Posterior cingulate gyrus (tissue), 11 donors: ENCODE data around the gene ALDH3B2.
A peak's percentile ranks its signal among the peaks of the same experiment; 100 is the strongest.
"Not testable (repeated sequence)": the region's sequence is repeated elsewhere in the genome, so short reads cannot be mapped to it uniquely, and the experiment has no call there.

Experiments used
- DNase-seq, 10 donors: peaks; one replicate each; pipeline versions ENCODE4 v3.0.0 to v3.0.0-alpha.2; 2020 to 2021; ENCODE audit warnings: mixed read lengths in 3 of 10
- intact Hi-C: fragments of 100-400 bp; cut with DNase I; formaldehyde crosslinking; loops from one replicate; pipeline ENCODE4 v1.15.1; 2023

Gene ALDH3B2

GRCh38 chr11:67687986-67688385 is 13.6 kb upstream of the ALDH3B2 start:
- intact Hi-C loops: no loop called here
- DNase-seq: no peak

GRCh38 chr11:67685641-67686332 is 11.4 kb upstream of the ALDH3B2 start:
- DNase-seq: peak in 1 of 10 donors; percentile 11

DNA sequence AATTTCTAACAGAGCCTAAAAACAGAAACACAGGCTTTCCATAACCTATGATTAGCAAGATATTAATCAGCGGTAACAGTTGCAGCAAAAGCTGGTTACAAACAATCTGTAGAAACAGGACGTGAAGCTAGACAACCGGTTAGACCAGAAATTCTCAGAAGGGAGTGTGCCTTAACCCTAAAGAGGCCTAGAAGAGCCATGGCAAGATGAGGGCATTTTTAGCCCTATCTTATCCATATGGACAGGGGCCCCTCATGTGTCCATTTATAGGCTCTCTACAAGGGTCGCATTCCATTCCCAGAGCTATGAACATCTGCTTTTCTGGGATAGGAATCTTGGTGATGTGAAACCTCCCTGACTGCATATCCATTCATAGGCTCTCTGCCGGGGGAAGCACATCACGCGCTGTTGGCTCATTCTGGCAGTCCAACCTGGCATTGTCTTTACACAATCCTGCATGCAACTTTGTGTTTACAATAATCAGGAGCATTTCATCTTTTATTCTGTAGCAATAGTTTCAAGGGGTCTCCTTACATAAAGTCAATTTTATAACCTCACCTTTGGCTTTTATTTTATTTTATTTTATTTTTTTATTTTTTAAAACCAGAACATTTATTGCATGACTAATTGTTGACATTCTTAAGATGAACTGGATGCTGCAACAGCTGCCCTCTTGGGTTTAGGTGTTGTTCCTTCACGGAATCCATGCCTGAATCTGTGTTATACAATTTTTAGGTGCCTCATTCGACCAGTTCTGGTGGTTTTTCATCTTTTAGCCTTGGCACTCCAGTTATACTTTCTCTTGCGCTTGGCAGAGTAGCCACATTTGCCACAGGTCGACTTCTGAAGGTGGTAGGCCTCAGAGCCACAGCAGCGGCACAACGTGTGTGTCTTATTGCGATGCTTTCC is 8.0 kb upstream of the ALDH3B2 start:
- intact Hi-C loops, DNase-seq: not testable (repeated sequence)

More at GRCh38 chr11:67685641-67686332, 11.4 kb upstream of the ALDH3B2 start:
- intact Hi-C loops: not testable (repeated sequence)

GRCh38 chr11:67680696-67681470 is 6.5 kb upstream of the ALDH3B2 start:
- DNase-seq: no peak
- intact Hi-C loops: no loop called here

DNA sequence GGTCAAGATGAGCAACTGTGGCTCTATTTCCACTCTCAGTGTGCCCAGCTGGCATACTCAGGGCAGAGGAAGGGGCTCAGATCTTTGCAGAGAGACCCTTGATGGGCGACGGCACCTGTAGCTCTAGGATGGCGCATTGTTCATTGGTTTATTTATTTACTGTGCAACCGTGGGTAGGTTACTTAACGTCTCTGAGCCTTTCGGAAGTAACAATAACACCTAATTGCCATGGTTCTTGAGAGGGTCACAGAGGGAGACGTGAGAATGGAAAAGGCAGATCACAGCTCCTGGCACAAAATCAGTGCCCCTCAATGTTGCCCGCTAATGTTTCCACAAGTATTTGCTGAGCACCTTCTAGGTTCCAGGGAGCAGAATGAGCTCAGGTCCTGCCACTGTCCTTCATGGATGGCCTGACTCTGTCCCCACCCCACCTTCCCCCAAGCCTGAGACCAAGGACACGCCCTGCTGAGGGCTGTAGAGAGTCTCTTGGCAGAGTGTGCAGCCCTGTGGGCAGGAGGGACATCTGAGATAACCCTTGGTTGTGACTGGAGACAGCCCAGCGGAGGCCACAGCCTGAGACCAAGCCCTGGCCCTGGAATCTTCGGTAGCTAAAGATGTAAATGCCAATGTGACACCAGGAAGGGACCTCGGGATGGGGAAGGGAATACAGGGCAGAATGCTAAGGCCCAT is 780 bp upstream of the ALDH3B2 start:
- intact Hi-C loops: no loop called here
- DNase-seq: no peak

DNA sequence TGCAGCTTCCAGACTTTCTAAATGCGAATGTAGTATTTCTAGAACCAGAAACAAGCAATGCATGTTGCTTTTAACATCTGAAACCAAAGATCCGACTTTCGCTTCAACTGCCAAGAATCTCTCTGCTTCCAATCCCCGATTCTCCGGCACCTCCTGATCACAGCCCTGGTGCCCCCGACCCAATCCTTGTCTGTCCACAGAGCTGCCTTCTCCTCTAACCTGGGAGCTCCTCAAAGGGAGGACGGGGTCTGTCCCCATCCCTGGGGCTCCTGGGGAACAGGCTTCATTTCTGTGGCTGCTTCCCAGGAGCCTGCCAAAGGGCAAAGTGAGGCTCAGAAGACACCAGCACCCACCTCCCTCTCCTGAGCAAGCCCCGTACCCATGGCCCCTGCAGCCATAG is 521 bp downstream of the ALDH3B2 start:
- no peak for DNase-seq
- intact Hi-C loops: no loop called here

- intact Hi-C loops: no loop called here
- DNase-seq: no peak
Observed at GRCh38 chr11:67673358-67673757, 1.1 kb downstream of the ALDH3B2 start.

- peak in 1 of 10 donors; percentile 47 for DNase-seq
- intact Hi-C loops: no loop called here
Observed at GRCh38 chr11:67671211-67671520, 3.3 kb downstream of the ALDH3B2 start.

- intact Hi-C loops: no loop called here
Observed at GRCh38 chr11:67670316-67671210, 3.9 kb downstream of the ALDH3B2 start.

GRCh38 chr11:67668192-67668551 is 6.3 kb downstream of the ALDH3B2 start:
- intact Hi-C loops: no loop called here
- DNase-seq: peak in 1 of 10 donors; percentile 41

More at GRCh38 chr11:67670316-67671210, 3.9 kb downstream of the ALDH3B2 start:
- peak in 2 of 10 donors; percentile 50 to 61 for DNase-seq

GRCh38 chr11:67667490-67668191 is 6.8 kb downstream of the ALDH3B2 start:
- DNase-seq: peak in 1 of 10 donors; percentile 66
- intact Hi-C loops: no loop called here

DNA sequence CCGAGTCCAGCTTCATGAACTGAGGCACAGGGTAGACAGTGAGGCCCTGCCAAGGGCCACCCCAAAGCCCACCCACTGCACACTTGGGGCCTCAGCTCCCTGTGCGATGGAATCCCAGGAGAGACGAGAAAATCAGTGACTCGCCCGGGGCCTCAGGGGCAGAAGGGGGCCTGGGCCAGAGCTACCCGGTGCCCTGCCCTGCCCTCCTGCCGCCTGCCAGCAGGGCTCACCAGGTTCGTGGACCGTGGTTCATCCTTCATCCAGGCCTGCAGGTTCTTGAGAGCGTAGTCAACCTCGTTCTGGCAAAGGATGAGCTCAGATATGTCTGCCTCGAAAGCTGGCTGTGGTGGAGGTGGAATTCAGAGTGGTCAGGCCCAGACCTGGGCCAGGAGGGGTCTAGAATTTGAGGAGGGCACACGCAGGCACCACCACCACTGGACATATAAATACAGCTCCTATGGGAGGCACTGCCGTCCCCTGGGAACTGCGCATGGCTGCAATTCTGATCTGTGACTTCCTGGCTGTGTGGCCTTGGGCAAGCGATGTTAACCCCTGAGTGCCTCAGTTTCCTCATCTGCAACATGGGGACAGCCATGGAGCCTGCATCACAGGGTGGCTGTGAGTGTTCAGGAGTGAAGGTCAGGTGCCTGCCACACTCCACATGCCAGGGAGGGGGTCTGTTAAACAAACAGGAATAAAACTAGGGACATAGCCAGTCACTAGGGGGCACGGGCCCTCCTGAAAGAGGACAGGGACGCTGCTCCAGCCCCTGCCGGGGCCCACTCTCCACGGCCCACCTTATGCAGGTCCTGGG is 7.5 kb downstream of the ALDH3B2 start:
- DNase-seq: peak in 2 of 10 donors; percentile 58 to 78
- intact Hi-C loops: no loop called here

DNA sequence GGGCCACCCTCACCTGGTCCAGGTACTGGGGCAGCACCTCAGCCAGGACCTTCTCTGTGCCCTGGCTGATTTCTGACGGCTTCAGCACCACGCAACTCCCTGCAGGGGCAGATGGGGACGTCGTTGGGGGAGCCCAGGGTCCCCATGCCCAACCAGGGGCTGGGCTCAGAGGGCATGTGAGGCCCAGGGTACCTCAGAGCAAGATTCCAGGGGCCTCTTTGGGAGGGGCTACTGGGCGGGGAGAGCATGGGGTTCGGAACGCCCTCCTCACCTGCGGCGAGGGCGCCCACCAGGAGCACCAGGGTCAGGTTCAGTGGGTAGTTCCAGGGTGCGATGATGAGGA is 8.1 kb downstream of the ALDH3B2 start:
- DNase-seq: peak in 1 of 10 donors; percentile 51

GRCh38 chr11:67665541-67666302 is 8.7 kb downstream of the ALDH3B2 start:
- DNase-seq: peak in 1 of 10 donors; percentile 60
- intact Hi-C loops: no loop called here

More for the DNA sequence above, 8.1 kb downstream of the ALDH3B2 start:
- intact Hi-C loops: no loop called here

GRCh38 chr11:67664696-67665540 is 9.5 kb downstream of the ALDH3B2 start:
- intact Hi-C loops: no loop called here
- DNase-seq: peak in 1 of 10 donors; percentile 50

- intact Hi-C loops: no loop called here
- peak in 2 of 10 donors; percentile 57 to 79 for DNase-seq
Observed at GRCh38 chr11:67664213-67664585, 10.2 kb downstream of the ALDH3B2 start.
